ENCODE measurements around the gene FNDC11. TPM values are rescaled to one million over a fixed set of nuclear protein-coding genes. Genes with fewer than 3 reads are reported as not detected.
"Not testable (repeated sequence)": the region's sequence is repeated elsewhere in the genome, so short reads cannot be mapped to it uniquely, and the experiment has no call there.

FNDC11 gene
- total RNA-seq, 2 donors from 2014 or later: 0.66 to 2.9 TPM

DNA sequence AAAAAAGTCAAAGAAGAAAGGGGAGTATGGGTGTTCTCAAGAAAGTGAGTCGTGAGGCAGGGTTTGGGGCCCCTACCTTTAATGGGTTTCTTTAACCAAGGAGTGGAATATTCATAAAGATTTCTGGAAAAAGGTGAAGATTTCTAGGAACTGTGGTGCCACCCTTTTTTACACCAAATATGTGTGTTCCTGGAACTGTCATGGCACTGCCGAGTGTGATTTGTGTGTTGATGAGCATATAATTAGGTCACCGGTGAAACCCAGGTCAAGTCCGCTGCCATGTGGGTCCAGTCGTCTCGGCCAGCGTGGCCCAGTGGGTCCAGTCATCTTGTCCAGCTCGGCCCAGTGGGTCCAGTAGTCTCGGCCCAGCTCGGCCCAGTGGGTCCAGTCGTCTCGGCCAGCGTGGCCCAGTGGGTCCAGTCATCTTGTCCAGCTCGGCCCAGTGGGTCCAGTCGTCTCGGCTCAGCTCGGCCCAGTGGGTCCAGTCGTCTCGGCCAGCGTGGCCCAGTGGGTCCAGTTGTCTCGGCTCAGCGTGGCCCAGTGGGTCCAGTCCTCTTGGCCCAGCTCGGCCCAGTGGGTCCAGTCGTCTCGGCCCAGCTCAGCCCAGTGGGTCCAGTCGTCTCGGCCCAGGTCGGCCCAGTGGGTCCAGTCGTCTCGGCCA lies 46.7 kb upstream of the FNDC11 start:
- no peak for ATAC-seq

GRCh38 chr20:63508072-63508768 lies 45.7 kb upstream of the FNDC11 start:
- Histone ChIP-seq H3K4me1 (no peaks in the 10 kb centered on the region), H3K4me3 (no peak overlapping the region), H3K27ac (no peak overlapping the region), H3K9me3 (peaks cover 0 to 13% (median 0%) of the 10 kb centered on the region in 3 donors), H3K27me3 (peaks cover 0 to 10% of the 10 kb centered on the region in 2 donors), H3K36me3 (replicated peaks in 1 of 2; ENCODE audit: insufficient read depth in 1 of 2, low read depth in 2 of 2) (no peaks in the 10 kb centered on the region)
- no peak for DNase-seq
- TF ChIP-seq CTCF (IDR thresholded peaks at IDR 0.05): no peak
- TF ChIP-seq POLR2A (IDR thresholded peaks at IDR 0.05): no peak
- intact Hi-C loops (cut with DNase I): no loop called here
- no peak for ATAC-seq
- WGBS, 2 donors: 68 to 78% methylated on average over 33 of the region's 33 CpGs

More for the DNA sequence above, 46.7 kb upstream of the FNDC11 start:
- no peak for TF ChIP-seq POLR2A (IDR thresholded peaks at IDR 0.05)
- no peak for TF ChIP-seq CTCF (IDR thresholded peaks at IDR 0.05)
- Histone ChIP-seq H3K4me3 (no peak overlapping the region), H3K27ac (no peak overlapping the region), H3K27me3 (peaks cover 0 to 5% of the 10 kb centered on the region in 2 donors), H3K4me1 (no peaks in the 10 kb centered on the region), H3K36me3 (replicated peaks in 1 of 2; ENCODE audit: insufficient read depth in 1 of 2, low read depth in 2 of 2) (no peaks in the 10 kb centered on the region), H3K9me3 (peaks cover 0 to 13% (median 0%) of the 10 kb centered on the region in 3 donors)
- intact Hi-C loops (cut with DNase I): no loop called here
- 82 to 93% methylated on average over 12 to 30 of the region's 30 CpGs for WGBS, 2 donors
- no peak for DNase-seq

DNA sequence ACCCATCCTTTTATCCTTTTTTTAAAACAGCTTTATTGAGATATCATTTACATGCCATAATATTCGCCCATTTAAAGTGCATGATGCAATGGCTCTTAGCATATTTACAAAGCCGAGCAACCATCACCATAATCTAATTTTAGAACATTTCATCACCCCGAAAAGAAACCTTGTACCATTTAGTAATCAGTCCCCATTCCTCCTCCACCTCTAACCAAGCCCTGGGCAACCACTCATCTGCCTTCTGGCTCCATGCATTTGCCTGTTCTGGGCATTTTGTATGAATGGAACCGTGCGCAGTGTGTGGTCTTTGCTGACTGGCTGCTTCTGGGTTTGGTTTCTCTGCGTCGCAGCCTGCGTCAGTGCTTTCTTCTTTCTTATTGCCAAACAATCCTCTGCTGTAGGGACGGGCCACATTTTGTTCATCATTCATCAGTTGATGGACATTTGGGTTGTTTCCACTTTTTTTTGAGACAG lies 44.8 kb upstream of the FNDC11 start:
- TF ChIP-seq POLR2A (IDR thresholded peaks at IDR 0.05) (no peak), CTCF (IDR thresholded peaks at IDR 0.05) (no peak)
- Histone ChIP-seq H3K27me3 (peaks cover 0 to 10% of the 10 kb centered on the region in 2 donors), H3K36me3 (replicated peaks in 1 of 2; ENCODE audit: insufficient read depth in 1 of 2, low read depth in 2 of 2) (no peaks in the 10 kb centered on the region), H3K27ac (no peak overlapping the region), H3K4me3 (no peak overlapping the region), H3K4me1 (no peaks in the 10 kb centered on the region), H3K9me3 (peaks cover 0 to 13% (median 0%) of the 10 kb centered on the region in 3 donors)
- 73 to 74% methylated on average over 9 of the region's 9 CpGs for WGBS, 2 donors
- intact Hi-C loops (cut with DNase I): no loop called here
- ATAC-seq: no peak
- no peak for DNase-seq

GRCh38 chr20:63513207-63513606 lies 40.8 kb upstream of the FNDC11 start:
- ATAC-seq: no peak
- no peak for DNase-seq
- Histone ChIP-seq H3K27me3 (peaks cover 0 to 5% of the 10 kb centered on the region in 2 donors), H3K4me3 (no peak overlapping the region), H3K4me1 (no peaks in the 10 kb centered on the region), H3K9me3 (no peaks in the 10 kb centered on the region), H3K27ac (no peak overlapping the region), H3K36me3 (replicated peaks in 1 of 2; ENCODE audit: insufficient read depth in 1 of 2, low read depth in 2 of 2) (no peaks in the 10 kb centered on the region)
- WGBS, 2 donors: 81 to 83% methylated on average over 3 of the region's 3 CpGs
- no peak for TF ChIP-seq POLR2A (IDR thresholded peaks at IDR 0.05)
- TF ChIP-seq CTCF (IDR thresholded peaks at IDR 0.05): no peak
- intact Hi-C loops (cut with DNase I): no loop called here

GRCh38 chr20:63514520-63514919 lies 39.4 kb upstream of the FNDC11 start:
- H3K27me3 ChIP-seq; H3K27ac ChIP-seq; H3K4me3 ChIP-seq; H3K4me1 ChIP-seq; ATAC-seq; DNase-seq; H3K36me3 ChIP-seq (replicated peaks in 1 of 2; ENCODE audit: insufficient read depth in 1 of 2, low read depth in 2 of 2); intact Hi-C loops (cut with DNase I); H3K9me3 ChIP-seq: not testable (repeated sequence)
- 72 to 76% methylated on average over 10 of the region's 10 CpGs for WGBS, 2 donors
